HG02588 (cell line): ENCODE results near the gene C9orf78.

ENCODE experiments used
- ATAC-seq: cut with Tn5 transposase; IDR thresholded peaks from one replicate; pipeline ENCODE4 v1.9.1; 2021; ENCODE audit warnings: mild to moderate bottlenecking, moderate library complexity; ENCODE audit not compliant: unreplicated experiment

C9orf78 gene

GRCh38 chr9:129835128-129835859 is at the start of gene C9orf78, which contains the start of gene USP20:
TSS of gene C9orf78 (minus strand) at chr9:129835275. CDS start at chr9:129835221, 54 bp downstream.
TSS of gene USP20 (plus strand) at chr9:129835458. CDS start at chr9:129852556, 17,098 bp downstream.
- ATAC-seq, result peak; percentile 91

GRCh38 chr9:129884220-129885017 is 49.3 kb upstream of the C9orf78 start:
- no peak for ATAC-seq

GRCh38 chr9:129881547-129882324 is 46.7 kb upstream of the C9orf78 start:
- no peak for ATAC-seq

- no peak for ATAC-seq
Measured at GRCh38 chr9:129880654-129881546, 45.8 kb upstream of the C9orf78 start.

- no peak for ATAC-seq
Measured at GRCh38 chr9:129879991-129880653, 45.0 kb upstream of the C9orf78 start.

GRCh38 chr9:129879103-129879699 is 44.1 kb upstream of the C9orf78 start:
- no peak for ATAC-seq

GRCh38 chr9:129878291-129878690 is 43.2 kb upstream of the C9orf78 start:
- ATAC-seq, result no peak

GRCh38 chr9:129876815-129877214 is 41.7 kb upstream of the C9orf78 start:
- ATAC-seq, result no peak

- no peak for ATAC-seq
Measured at GRCh38 chr9:129875687-129876395, 40.8 kb upstream of the C9orf78 start.

GRCh38 chr9:129875181-129875611 is 40.1 kb upstream of the C9orf78 start:
- ATAC-seq, result no peak

- no peak for ATAC-seq
Measured at GRCh38 chr9:129874261-129875101, 39.4 kb upstream of the C9orf78 start.

GRCh38 chr9:129873563-129874190 is 38.6 kb upstream of the C9orf78 start:
- no peak for ATAC-seq

- ATAC-seq, result no peak
Measured at GRCh38 chr9:129871046-129871445, 36.0 kb upstream of the C9orf78 start.

- no peak for ATAC-seq
Measured at GRCh38 chr9:129869585-129870501, 34.8 kb upstream of the C9orf78 start.

- no peak for ATAC-seq
Measured at GRCh38 chr9:129868872-129869486, 33.9 kb upstream of the C9orf78 start.
